Measurements from ENCODE around the gene SLC25A23.

Gene SLC25A23

GRCh38 chr19:6480848-6481415 is 21.3 kb upstream of the SLC25A23 start:
- no peak for DNase-seq

GRCh38 chr19:6479836-6480398 is 20.3 kb upstream of the SLC25A23 start:
- no peak for DNase-seq

GRCh38 chr19:6478815-6479214 is 19.2 kb upstream of the SLC25A23 start:
- no peak for DNase-seq

GRCh38 chr19:6476896-6477431 is 17.4 kb upstream of the SLC25A23 start:
- DNase-seq, result no peak

- DNase-seq, result peak; percentile 79
These were observed 16.7 kb upstream of the SLC25A23 start for GRCh38 chr19:6476155-6476895.

GRCh38 chr19:6475321-6476108 is 15.9 kb upstream of the SLC25A23 start:
- DNase-seq, result no peak

- no peak for DNase-seq
These were observed 14.1 kb upstream of the SLC25A23 start for GRCh38 chr19:6473647-6474046.

- DNase-seq, result no peak
These were observed 13.1 kb upstream of the SLC25A23 start for GRCh38 chr19:6472713-6473112.

- no peak for DNase-seq
These were observed 11.5 kb upstream of the SLC25A23 start for GRCh38 chr19:6471076-6471475.

- DNase-seq, result no peak
These were observed 10.6 kb upstream of the SLC25A23 start for GRCh38 chr19:6470173-6470572.

- no peak for DNase-seq
These were observed 7.8 kb upstream of the SLC25A23 start for GRCh38 chr19:6467384-6467783.

- DNase-seq, result no peak
These were observed 7.1 kb upstream of the SLC25A23 start for GRCh38 chr19:6466526-6467248.

- no peak for DNase-seq
These were observed 6.1 kb upstream of the SLC25A23 start for GRCh38 chr19:6465663-6466062.

GRCh38 chr19:6465006-6465405 is 5.4 kb upstream of the SLC25A23 start:
- no peak for DNase-seq

- DNase-seq, result peak; percentile 77
These were observed 4.7 kb upstream of the SLC25A23 start, which contains the start of gene CRB3 for GRCh38 chr19:6464070-6464873. Gene CRB3 (plus strand): TSS chr19:6464271. CDS start chr19:6464702, 431 bp downstream.

- peak; percentile 97 for DNase-seq
These were observed 700 bp upstream of the SLC25A23 start for GRCh38 chr19:6460099-6460884.

GRCh38 chr19:6458695-6459261 is 814 bp downstream of the SLC25A23 start:
- no peak for DNase-seq

GRCh38 chr19:6457958-6458694 is 1.5 kb downstream of the SLC25A23 start:
- DNase-seq, result no peak

GRCh38 chr19:6455924-6456323 is 3.7 kb downstream of the SLC25A23 start:
- DNase-seq, result no peak
